CD4-positive, alpha-beta T cell (primary cell): Measurements from ENCODE around the gene ZFP30. TPM values are rescaled to one million over a fixed set of nuclear protein-coding genes. Genes with fewer than 3 reads are reported as not detected.
"Not testable (repeated sequence)": the region's sequence is repeated elsewhere in the genome, so short reads cannot be mapped to it uniquely, and the experiment has no call there.

Experiments
- ATAC-seq: fragments of 200-7000 bp; cut with Tn5 transposase; one replicate; pipeline ENCODE4 v1.10.0; 2022; ENCODE audit warnings: mild to moderate bottlenecking; ENCODE audit not compliant: poor library complexity
- CTCF ChIA-PET: fragments of 350-600 bp; sonication (Branson Sonifier 250); formaldehyde crosslinking; loops from one replicate; lab custom pipeline; 2021; ENCODE audit warnings: antibody characterized with exemption, inconsistent platforms; lab: Charles Lee
- POLR2A ChIA-PET: fragments of 350-600 bp; sonication (Branson Sonifier 250); formaldehyde crosslinking; loops from one replicate; lab custom pipeline; 2021; ENCODE audit warnings: antibody characterized with exemption, inconsistent platforms; lab: Charles Lee
- DNase-seq, 14 experiments: peaks; one replicate each; pipeline ENCODE4 v3.0.0-alpha.2; 2013 to 2020; ENCODE audit warnings: mixed read lengths in 2 of 14
- H3K27ac ChIP-seq, 2 donors: one replicate each; pipeline versions ENCODE4 v1.5.1 to v1.7.0; 2013; ENCODE audit warnings: low read length in 2 of 2, low read depth in 1 of 2, mild to moderate bottlenecking in 1 of 2
- H3K27me3 ChIP-seq, 2 experiments: 1 replicate in 1 of 2; 2 replicates in 1 of 2; pipeline versions ENCODE4 v1.6.1 to v1.7.0; 2013; ENCODE audit warnings: low read length in 2 of 2, control low read depth in 1 of 2, mild to moderate bottlenecking in 1 of 2, moderate library complexity in 1 of 2; ENCODE audit not compliant: insufficient read depth in 2 of 2, control insufficient read depth in 1 of 2
- H3K36me3 ChIP-seq: one replicate; pipeline ENCODE4 v1.6.1; 2013; ENCODE audit warnings: low read length, control low read depth; ENCODE audit not compliant: insufficient read depth
- H3K4me1 ChIP-seq: one replicate; pipeline ENCODE4 v1.6.1; 2013; ENCODE audit warnings: low read length, control low read depth; ENCODE audit not compliant: insufficient read depth
- H3K4me3 ChIP-seq: one replicate; pipeline ENCODE4 v1.5.1; 2013; ENCODE audit warnings: mild to moderate bottlenecking, low read length, moderate library complexity
- H3K9me3 ChIP-seq, 2 experiments: 1 replicate in 1 of 2; 2 replicates in 1 of 2; pipeline versions ENCODE4 v1.6.1 to v1.7.0; 2013; ENCODE audit warnings: low read length in 2 of 2, mild to moderate bottlenecking in 2 of 2, control low read depth in 1 of 2, moderate library complexity in 1 of 2; ENCODE audit not compliant: control insufficient read depth in 1 of 2, insufficient read depth in 1 of 2
- H3K27ac Mint-ChIP-seq: one replicate; pipeline ENCODE4 v1.8.0; 2020; ENCODE audit warnings: mixed read lengths
- H3K27me3 Mint-ChIP-seq: one replicate; pipeline ENCODE4 v1.8.0; 2021; ENCODE audit warnings: mixed read lengths
- H3K36me3 Mint-ChIP-seq: one replicate; pipeline ENCODE4 v1.8.0; 2021; ENCODE audit warnings: low read depth, mixed read lengths
- H3K4me1 Mint-ChIP-seq: one replicate; pipeline ENCODE4 v1.8.0; 2021; ENCODE audit warnings: low read depth, mixed read lengths
- H3K4me3 Mint-ChIP-seq: one replicate; pipeline ENCODE4 v1.8.0; 2020; ENCODE audit warnings: mild to moderate bottlenecking, mixed read lengths
- H3K9me3 Mint-ChIP-seq: one replicate; pipeline ENCODE4 v1.8.0; 2020; ENCODE audit warnings: mixed read lengths
- intact Hi-C, 2 experiments: fragments of 100-400 bp; cut with DNase I in 1 of 2; cut with micrococcal nuclease in 1 of 2; formaldehyde crosslinking; loops; one replicate each; pipeline versions ENCODE4 v1.15.1 to v1.9.0; 2023 to 2025; cut with DNase I, micrococcal nuclease
- total RNA-seq, 174 experiments: library from RNA in 2 of 174; stranded (reverse) in 2 of 174; gene quantifications; one replicate each; pipeline ENCODE4 v1.2.3 and lab custom pipeline; 2021 to 2026
- TF ChIP-seq, protein P1 (sequence below): fragments of 200-600 bp; IDR thresholded peaks from one replicate; pipeline ENCODE4 v1.8.0; 2022; ENCODE audit warnings: antibody characterized with exemption, mild to moderate bottlenecking

The ZFP30 gene
- total RNA-seq, 2 experiments from 2014 or later = 3.6 to 3.7 TPM

DNA sequence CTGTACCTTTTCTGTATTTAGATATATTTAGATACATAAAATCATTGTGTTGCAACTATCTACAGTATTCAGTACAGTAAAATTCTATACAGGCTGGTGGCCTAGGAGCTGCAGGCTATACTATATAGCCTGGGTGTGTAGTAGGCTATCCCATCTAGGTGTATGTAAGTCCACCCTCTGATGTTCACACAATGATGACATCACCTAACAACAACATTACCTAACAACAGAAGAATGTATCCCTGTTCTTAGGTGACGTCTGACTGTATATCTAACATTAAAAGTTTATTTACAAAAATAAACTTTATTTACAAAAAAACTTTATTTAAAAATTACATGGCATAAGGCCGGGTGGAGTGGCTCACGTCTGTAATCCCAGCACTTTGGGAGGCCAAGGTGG lies 28.3 kb upstream of the ZFP30 start:
- ChIA-PET POLR2A (interaction anchor here (0.6 kb wide), 1 partner anchor 17 kb away, joined by 4 read pairs; no protein-coding TSS in a partner anchor), CTCF (interaction anchor here (0.6 kb wide), 1 partner anchor 47 kb away, joined by 3 read pairs; no protein-coding TSS in a partner anchor)
- no peaks in the 10 kb centered on the region for H3K4me1 ChIP-seq
- H3K4me3 Mint-ChIP-seq = no peak overlapping the region
- TF ChIP-seq, protein P1, sequence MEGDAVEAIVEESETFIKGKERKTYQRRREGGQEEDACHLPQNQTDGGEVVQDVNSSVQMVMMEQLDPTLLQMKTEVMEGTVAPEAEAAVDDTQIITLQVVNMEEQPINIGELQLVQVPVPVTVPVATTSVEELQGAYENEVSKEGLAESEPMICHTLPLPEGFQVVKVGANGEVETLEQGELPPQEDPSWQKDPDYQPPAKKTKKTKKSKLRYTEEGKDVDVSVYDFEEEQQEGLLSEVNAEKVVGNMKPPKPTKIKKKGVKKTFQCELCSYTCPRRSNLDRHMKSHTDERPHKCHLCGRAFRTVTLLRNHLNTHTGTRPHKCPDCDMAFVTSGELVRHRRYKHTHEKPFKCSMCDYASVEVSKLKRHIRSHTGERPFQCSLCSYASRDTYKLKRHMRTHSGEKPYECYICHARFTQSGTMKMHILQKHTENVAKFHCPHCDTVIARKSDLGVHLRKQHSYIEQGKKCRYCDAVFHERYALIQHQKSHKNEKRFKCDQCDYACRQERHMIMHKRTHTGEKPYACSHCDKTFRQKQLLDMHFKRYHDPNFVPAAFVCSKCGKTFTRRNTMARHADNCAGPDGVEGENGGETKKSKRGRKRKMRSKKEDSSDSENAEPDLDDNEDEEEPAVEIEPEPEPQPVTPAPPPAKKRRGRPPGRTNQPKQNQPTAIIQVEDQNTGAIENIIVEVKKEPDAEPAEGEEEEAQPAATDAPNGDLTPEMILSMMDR = no peak
- no peak overlapping the region for H3K27ac Mint-ChIP-seq
- no peaks in the 10 kb centered on the region for H3K4me1 Mint-ChIP-seq
- no peaks in the 10 kb centered on the region for H3K27me3 ChIP-seq
- no peak overlapping the region for H3K27ac ChIP-seq
- H3K27me3 Mint-ChIP-seq = no peaks in the 10 kb centered on the region
- peaks cover 11% of the 10 kb centered on the region for H3K9me3 Mint-ChIP-seq
- ATAC-seq (no peak), DNase-seq (no peak)
- no peak overlapping the region for H3K4me3 ChIP-seq
- intact Hi-C loops = no loop called here
- no peaks in the 10 kb centered on the region for H3K36me3 ChIP-seq
- H3K36me3 Mint-ChIP-seq = peaks cover 71% of the 10 kb centered on the region
- H3K9me3 ChIP-seq = peaks cover 18 to 65% of the 10 kb centered on the region in 2 experiments

DNA sequence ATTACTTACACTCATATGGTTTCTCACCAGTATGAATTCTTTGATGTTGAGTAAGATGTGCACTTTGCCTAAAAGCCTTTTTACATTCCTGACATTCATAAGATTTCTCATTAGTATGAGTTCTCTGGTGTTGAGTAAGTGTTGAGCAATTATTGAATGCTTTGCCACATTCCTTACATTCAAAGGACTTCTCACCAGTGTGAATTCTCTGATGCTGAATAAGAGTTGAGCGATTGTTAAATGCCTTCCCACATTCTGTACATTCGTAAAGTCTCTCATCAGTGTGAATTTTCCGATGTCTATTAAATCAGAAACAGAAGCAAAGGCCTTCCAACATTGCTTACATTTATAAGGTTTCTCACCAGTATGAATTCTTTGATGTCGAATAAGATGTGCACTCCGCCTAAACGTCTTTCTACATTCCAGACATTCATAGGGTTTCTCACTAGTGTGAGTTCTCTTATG lies 14.2 kb upstream of the ZFP30 start:
- CTCF ChIA-PET = no interaction called here
- intact Hi-C loops = no loop called here
- H3K9me3 ChIP-seq = peaks cover 39 to 77% of the 10 kb centered on the region in 2 experiments

DNA sequence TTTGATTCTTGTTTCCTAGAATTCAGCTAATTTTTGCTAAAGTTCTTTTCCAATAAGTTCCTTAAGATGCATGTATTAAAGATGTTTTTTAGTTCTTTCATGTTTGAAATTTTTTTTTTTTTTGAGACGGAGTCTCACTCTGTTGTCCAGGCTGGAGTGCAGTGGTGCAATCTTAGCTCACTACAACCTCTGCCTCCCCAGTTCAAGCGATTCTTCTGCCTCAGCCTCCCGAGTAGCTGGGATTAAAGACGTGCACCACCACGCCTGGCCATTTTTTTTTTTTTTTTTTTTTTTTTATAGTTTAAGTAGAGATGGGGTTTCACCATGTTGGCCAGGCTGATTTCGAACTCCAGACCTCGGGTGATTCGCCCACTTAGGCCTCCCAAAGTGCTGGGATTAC lies 1.9 kb upstream of the ZFP30 start:
- peaks cover 41% of the 10 kb centered on the region for H3K4me1 Mint-ChIP-seq
- intact Hi-C loops = loop anchor here (2.0 to 5.0 kb wide), 3 partner anchors 62 to 190 kb away; partner anchors contain the start of genes ZNF540 (in 1 of the 2), ZNF569 (in 1 of the 2), ZNF571 (in 1 of the 2) and ZNF573 (in 1 of the 2)
- CTCF ChIA-PET = interaction anchor here (0.8 kb wide), 1 partner anchor 35 kb away, joined by 4 read pairs; no protein-coding TSS in a partner anchor
- H3K27ac ChIP-seq, H3K27me3 Mint-ChIP-seq, H3K36me3 ChIP-seq, H3K9me3 Mint-ChIP-seq, H3K4me3 ChIP-seq, ATAC-seq, H3K27me3 ChIP-seq, DNase-seq: not testable (repeated sequence)
- Histone ChIP-seq H3K4me1 (peaks cover 14% of the 10 kb centered on the region), H3K9me3 (peaks cover 3 to 17% of the 10 kb centered on the region in 2 experiments)
- H3K27ac Mint-ChIP-seq = peak overlapping the region; percentile 98
- POLR2A ChIA-PET = interaction anchor here (3.0 kb wide), 1 partner anchor 62 kb away, joined by 20 read pairs; the partner anchor contains the start of genes ZNF540 and ZNF571
- peaks cover 43% of the 10 kb centered on the region for H3K36me3 Mint-ChIP-seq
- peak overlapping the region; percentile 99 for H3K4me3 Mint-ChIP-seq

More for the DNA sequence above, 14.2 kb upstream of the ZFP30 start:
- POLR2A ChIA-PET = no interaction called here
- no peak overlapping the region for H3K4me3 Mint-ChIP-seq
- TF ChIP-seq, protein P1 = no peak
- Histone ChIP-seq H3K4me1 (no peaks in the 10 kb centered on the region), H3K4me3 (no peak overlapping the region), H3K27me3 (no peaks in the 10 kb centered on the region), H3K27ac (no peak overlapping the region), H3K36me3 (no peaks in the 10 kb centered on the region)
- H3K36me3 Mint-ChIP-seq = peaks cover 65% of the 10 kb centered on the region
- H3K4me1 Mint-ChIP-seq = no peaks in the 10 kb centered on the region
- no peak overlapping the region for H3K27ac Mint-ChIP-seq
- DNase-seq (no peak), ATAC-seq (no peak)
- H3K9me3 Mint-ChIP-seq = peaks cover 4% of the 10 kb centered on the region
- no peaks in the 10 kb centered on the region for H3K27me3 Mint-ChIP-seq
